ENCODE measurements around the gene CDON. TPM values are rescaled to one million over a fixed set of nuclear protein-coding genes. Genes with fewer than 3 reads are reported as not detected.

The CDON gene
- total RNA-seq, 5 donors from 2014 or later (not counting 1 experiment from before 2014, with no cell fraction given), result 1.7 to 5.0 (median 2.7) TPM

GRCh38 chr11:125978778-125979407 is 83.8 kb downstream of the CDON start:
- Histone ChIP-seq H3K27me3 (replicated peaks in 1 of 2; ENCODE audit: control insufficient read depth in 2 of 2, extremely low read depth in 1 of 2, insufficient read depth in 2 of 2, low read length in 1 of 2) (no peaks in the 10 kb centered on the region), H3K9me3 (no peaks in the 10 kb centered on the region), H3K36me3 (ENCODE audit: control insufficient read depth in 2 of 2, extremely low read depth in 1 of 2, insufficient read depth in 1 of 2, low read length in 1 of 2) (no peaks in the 10 kb centered on the region), H3K4me1 (ENCODE audit: control insufficient read depth in 1 of 2, extremely low read depth in 1 of 2, insufficient read depth in 2 of 2, low read length in 2 of 2) (no peaks in the 10 kb centered on the region), H3K4me3 (ENCODE audit: control insufficient read depth in 1 of 2, extremely low read depth in 1 of 2, low read length in 1 of 2) (no peak overlapping the region), H3K27ac (ENCODE audit: low read length) (no peak overlapping the region)
- H3K9me3 Mint-ChIP-seq, result no peaks in the 10 kb centered on the region
- CTCF ChIA-PET, result no interaction called here
- no peak overlapping the region for H3K27ac Mint-ChIP-seq
- ATAC-seq (replicated peaks in 1 of 4), result no peak
- H3K4me3 Mint-ChIP-seq, result no peak overlapping the region
- no peaks in the 10 kb centered on the region for H3K27me3 Mint-ChIP-seq
- peaks cover 0 to 1% (median 0%) of the 10 kb centered on the region in 3 donors for H3K4me1 Mint-ChIP-seq
- POLR2A ChIA-PET, result no interaction called here
- H3K36me3 Mint-ChIP-seq, result peaks cover 6% of the 10 kb centered on the region
- WGBS (ENCODE audit: insufficient coverage), result no CpG with 5 or more reads among the region's 3 CpGs
- DNase-seq, result no peak

GRCh38 chr11:125978181-125978716 is 84.4 kb downstream of the CDON start:
- no peaks in the 10 kb centered on the region for H3K36me3 Mint-ChIP-seq
- DNase-seq, result no peak
- Histone ChIP-seq H3K9me3 (no peaks in the 10 kb centered on the region), H3K36me3 (ENCODE audit: control insufficient read depth in 2 of 2, extremely low read depth in 1 of 2, insufficient read depth in 1 of 2, low read length in 1 of 2) (no peaks in the 10 kb centered on the region), H3K27ac (ENCODE audit: low read length) (no peak overlapping the region), H3K27me3 (replicated peaks in 1 of 2; ENCODE audit: control insufficient read depth in 2 of 2, extremely low read depth in 1 of 2, insufficient read depth in 2 of 2, low read length in 1 of 2) (no peaks in the 10 kb centered on the region), H3K4me1 (ENCODE audit: control insufficient read depth in 1 of 2, extremely low read depth in 1 of 2, insufficient read depth in 2 of 2, low read length in 2 of 2) (no peaks in the 10 kb centered on the region), H3K4me3 (ENCODE audit: control insufficient read depth in 1 of 2, extremely low read depth in 1 of 2, low read length in 1 of 2) (no peak overlapping the region)
- POLR2A ChIA-PET, result no interaction called here
- no peak for ATAC-seq (replicated peaks in 1 of 4)
- H3K4me1 Mint-ChIP-seq, result peaks cover 0 to 1% (median 0%) of the 10 kb centered on the region in 3 donors
- no peaks in the 10 kb centered on the region for H3K9me3 Mint-ChIP-seq
- WGBS (ENCODE audit: insufficient coverage), result no CpG with 5 or more reads among the region's 6 CpGs
- H3K4me3 Mint-ChIP-seq, result no peak overlapping the region
- H3K27ac Mint-ChIP-seq, result no peak overlapping the region
- no peaks in the 10 kb centered on the region for H3K27me3 Mint-ChIP-seq
- CTCF ChIA-PET, result no interaction called here

GRCh38 chr11:125977333-125977732 is 85.3 kb downstream of the CDON start:
- Histone ChIP-seq H3K4me1 (ENCODE audit: control insufficient read depth in 1 of 2, extremely low read depth in 1 of 2, insufficient read depth in 2 of 2, low read length in 2 of 2) (no peaks in the 10 kb centered on the region), H3K27me3 (replicated peaks in 1 of 2; ENCODE audit: control insufficient read depth in 2 of 2, extremely low read depth in 1 of 2, insufficient read depth in 2 of 2, low read length in 1 of 2) (no peaks in the 10 kb centered on the region), H3K4me3 (ENCODE audit: control insufficient read depth in 1 of 2, extremely low read depth in 1 of 2, low read length in 1 of 2) (no peak overlapping the region), H3K27ac (ENCODE audit: low read length) (no peak overlapping the region), H3K36me3 (ENCODE audit: control insufficient read depth in 2 of 2, extremely low read depth in 1 of 2, insufficient read depth in 1 of 2, low read length in 1 of 2) (no peaks in the 10 kb centered on the region), H3K9me3 (no peaks in the 10 kb centered on the region)
- Mint-ChIP-seq H3K27ac (no peak overlapping the region), H3K4me1 (peaks cover 0 to 1% (median 0%) of the 10 kb centered on the region in 3 donors), H3K4me3 (no peak overlapping the region), H3K9me3 (no peaks in the 10 kb centered on the region), H3K36me3 (no peaks in the 10 kb centered on the region), H3K27me3 (no peaks in the 10 kb centered on the region)
- DNase-seq (no peak), ATAC-seq (replicated peaks in 1 of 4) (no peak)
- ChIA-PET POLR2A (no interaction called here), CTCF (no interaction called here)
- WGBS (ENCODE audit: insufficient coverage), result no CpG with 5 or more reads among the region's 3 CpGs

- Mint-ChIP-seq H3K27me3 (no peaks in the 10 kb centered on the region), H3K27ac (no peak overlapping the region), H3K4me3 (no peak overlapping the region), H3K36me3 (no peaks in the 10 kb centered on the region), H3K4me1 (peaks cover 0 to 1% (median 0%) of the 10 kb centered on the region in 3 donors), H3K9me3 (no peaks in the 10 kb centered on the region)
- H3K9me3 ChIP-seq, result no peaks in the 10 kb centered on the region
- DNase-seq, result no peak
- no peaks in the 10 kb centered on the region for H3K36me3 ChIP-seq (ENCODE audit: control insufficient read depth in 2 of 2, extremely low read depth in 1 of 2, insufficient read depth in 1 of 2, low read length in 1 of 2)
- ChIA-PET POLR2A (no interaction called here), CTCF (interaction anchor here in 1 of 2 donors (0.5 kb wide), 1 partner anchor 984 kb away, joined by 5 read pairs; no protein-coding TSS in a partner anchor)
- H3K4me1 ChIP-seq (ENCODE audit: control insufficient read depth in 1 of 2, extremely low read depth in 1 of 2, insufficient read depth in 2 of 2, low read length in 2 of 2), result no peaks in the 10 kb centered on the region
- ATAC-seq (replicated peaks in 1 of 4), result no peak
- H3K27ac ChIP-seq (ENCODE audit: low read length), result no peak overlapping the region
- no peak overlapping the region for H3K4me3 ChIP-seq (ENCODE audit: control insufficient read depth in 1 of 2, extremely low read depth in 1 of 2, low read length in 1 of 2)
- H3K27me3 ChIP-seq (replicated peaks in 1 of 2; ENCODE audit: control insufficient read depth in 2 of 2, extremely low read depth in 1 of 2, insufficient read depth in 2 of 2, low read length in 1 of 2), result no peaks in the 10 kb centered on the region
Measured at GRCh38 chr11:125976156-125976555, 86.5 kb downstream of the CDON start.

GRCh38 chr11:125975634-125976033 is 87.0 kb downstream of the CDON start:
- H3K36me3 Mint-ChIP-seq, result no peaks in the 10 kb centered on the region
- Histone ChIP-seq H3K9me3 (no peaks in the 10 kb centered on the region), H3K27me3 (replicated peaks in 1 of 2; ENCODE audit: control insufficient read depth in 2 of 2, extremely low read depth in 1 of 2, insufficient read depth in 2 of 2, low read length in 1 of 2) (no peaks in the 10 kb centered on the region), H3K4me1 (ENCODE audit: control insufficient read depth in 1 of 2, extremely low read depth in 1 of 2, insufficient read depth in 2 of 2, low read length in 2 of 2) (no peaks in the 10 kb centered on the region), H3K4me3 (ENCODE audit: control insufficient read depth in 1 of 2, extremely low read depth in 1 of 2, low read length in 1 of 2) (no peak overlapping the region), H3K27ac (ENCODE audit: low read length) (no peak overlapping the region), H3K36me3 (ENCODE audit: control insufficient read depth in 2 of 2, extremely low read depth in 1 of 2, insufficient read depth in 1 of 2, low read length in 1 of 2) (no peaks in the 10 kb centered on the region)
- no peak for ATAC-seq (replicated peaks in 1 of 4)
- DNase-seq, result no peak
- POLR2A ChIA-PET, result no interaction called here
- peaks cover 0 to 1% (median 0%) of the 10 kb centered on the region in 3 donors for H3K4me1 Mint-ChIP-seq
- WGBS (ENCODE audit: insufficient coverage), result no CpG with 5 or more reads among the region's 6 CpGs
- H3K9me3 Mint-ChIP-seq, result no peaks in the 10 kb centered on the region
- no peaks in the 10 kb centered on the region for H3K27me3 Mint-ChIP-seq
- CTCF ChIA-PET, result interaction anchor here in 1 of 2 donors (0.5 kb wide), 1 partner anchor 983 kb away, joined by 5 read pairs; no protein-coding TSS in a partner anchor
- H3K27ac Mint-ChIP-seq, result no peak overlapping the region
- H3K4me3 Mint-ChIP-seq, result no peak overlapping the region

GRCh38 chr11:125974284-125974683 is 88.4 kb downstream of the CDON start:
- no peak for DNase-seq
- Histone ChIP-seq H3K9me3 (no peaks in the 10 kb centered on the region), H3K4me3 (ENCODE audit: control insufficient read depth in 1 of 2, extremely low read depth in 1 of 2, low read length in 1 of 2) (no peak overlapping the region), H3K36me3 (ENCODE audit: control insufficient read depth in 2 of 2, extremely low read depth in 1 of 2, insufficient read depth in 1 of 2, low read length in 1 of 2) (no peaks in the 10 kb centered on the region), H3K27ac (ENCODE audit: low read length) (no peak overlapping the region), H3K27me3 (replicated peaks in 1 of 2; ENCODE audit: control insufficient read depth in 2 of 2, extremely low read depth in 1 of 2, insufficient read depth in 2 of 2, low read length in 1 of 2) (no peaks in the 10 kb centered on the region), H3K4me1 (ENCODE audit: control insufficient read depth in 1 of 2, extremely low read depth in 1 of 2, insufficient read depth in 2 of 2, low read length in 2 of 2) (no peaks in the 10 kb centered on the region)
- ChIA-PET POLR2A (no interaction called here), CTCF (no interaction called here)
- H3K36me3 Mint-ChIP-seq, result no peaks in the 10 kb centered on the region
- no peaks in the 10 kb centered on the region for H3K4me1 Mint-ChIP-seq
- no peaks in the 10 kb centered on the region for H3K27me3 Mint-ChIP-seq
- H3K4me3 Mint-ChIP-seq, result no peak overlapping the region
- H3K27ac Mint-ChIP-seq, result no peak overlapping the region
- ATAC-seq (replicated peaks in 1 of 4), result no peak
- no peaks in the 10 kb centered on the region for H3K9me3 Mint-ChIP-seq

- WGBS (ENCODE audit: insufficient coverage), result 75% methylated on average over 5 of the region's 6 CpGs
- H3K9me3 ChIP-seq, result no peaks in the 10 kb centered on the region
- H3K4me3 Mint-ChIP-seq, result no peak overlapping the region
- H3K36me3 Mint-ChIP-seq, result no peaks in the 10 kb centered on the region
- ChIA-PET POLR2A (no interaction called here), CTCF (no interaction called here)
- no peak overlapping the region for H3K27ac ChIP-seq (ENCODE audit: low read length)
- no peak for ATAC-seq (replicated peaks in 1 of 4)
- no peaks in the 10 kb centered on the region for H3K36me3 ChIP-seq (ENCODE audit: control insufficient read depth in 2 of 2, extremely low read depth in 1 of 2, insufficient read depth in 1 of 2, low read length in 1 of 2)
- H3K27ac Mint-ChIP-seq, result no peak overlapping the region
- H3K27me3 Mint-ChIP-seq, result no peaks in the 10 kb centered on the region
- H3K9me3 Mint-ChIP-seq, result no peaks in the 10 kb centered on the region
- DNase-seq, result no peak
- H3K27me3 ChIP-seq (replicated peaks in 1 of 2; ENCODE audit: control insufficient read depth in 2 of 2, extremely low read depth in 1 of 2, insufficient read depth in 2 of 2, low read length in 1 of 2), result no peaks in the 10 kb centered on the region
- no peaks in the 10 kb centered on the region for H3K4me1 ChIP-seq (ENCODE audit: control insufficient read depth in 1 of 2, extremely low read depth in 1 of 2, insufficient read depth in 2 of 2, low read length in 2 of 2)
- H3K4me3 ChIP-seq (ENCODE audit: control insufficient read depth in 1 of 2, extremely low read depth in 1 of 2, low read length in 1 of 2), result no peak overlapping the region
- no peaks in the 10 kb centered on the region for H3K4me1 Mint-ChIP-seq
Measured at GRCh38 chr11:125971618-125972017, 91.0 kb downstream of the CDON start.

All from T-cell (primary cell).